Measurements from ENCODE around the gene CALB2. TPM values are rescaled to one million over a fixed set of nuclear protein-coding genes. Genes with fewer than 3 reads are reported as not detected.

CALB2 gene
- total and polyA plus RNA-seq, 2 donors (not counting 3 experiments of a cell fraction or from before 2014, with no cell fraction given) = not detected

DNA sequence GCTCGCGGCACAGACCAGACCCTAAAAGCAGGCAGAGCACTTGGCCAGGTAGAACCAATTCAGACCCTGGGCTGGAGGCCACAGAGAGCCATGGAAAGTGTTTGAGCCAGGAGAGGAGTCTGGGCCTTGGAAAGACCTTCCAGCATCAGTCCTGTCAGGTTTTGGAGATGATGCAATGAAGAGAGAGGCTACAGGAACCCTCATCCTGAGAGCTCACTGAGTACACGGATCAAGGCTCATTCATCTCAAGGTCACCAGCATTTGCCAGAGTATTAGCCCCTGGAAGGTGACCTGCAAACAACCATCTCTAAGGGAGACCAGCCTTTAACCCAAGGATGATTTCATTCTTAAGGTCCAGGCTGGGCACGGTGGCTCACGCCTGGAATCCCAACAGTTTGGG, 55.5 kb downstream of the CALB2 start:
- Histone ChIP-seq H3K27ac (ENCODE audit: insufficient read depth, low read depth, low read length) (no peak overlapping the region), H4K20me1 (replicated peaks; ENCODE audit: control insufficient read depth, extremely low read depth, insufficient read depth, low read length) (no peaks in the 10 kb centered on the region), H3K4me1 (ENCODE audit: control insufficient read depth, extremely low read depth, insufficient read depth, low read length) (no peaks in the 10 kb centered on the region), H2AFZ (ENCODE audit: low read depth, low read length) (no peak overlapping the region), H3K79me2 (ENCODE audit: control insufficient read depth, insufficient read depth, low read length) (no peaks in the 10 kb centered on the region), H3K9me1 (replicated peaks; ENCODE audit: control insufficient read depth, extremely low read depth, insufficient read depth, low read length) (no peaks in the 10 kb centered on the region), H3K4me3 (replicated peaks in 1 of 3; ENCODE audit: insufficient read depth in 1 of 3, low read depth in 1 of 3, low read length in 3 of 3) (no peak overlapping the region), H3K9ac (replicated peaks; ENCODE audit: extremely low read depth, insufficient read depth, low read length) (no peak overlapping the region), H3K27me3 (ENCODE audit: control insufficient read depth in 2 of 2, insufficient read depth in 2 of 2, low read length in 2 of 2) (no peaks in the 10 kb centered on the region), H3K4me2 (ENCODE audit: insufficient read depth, low read length) (no peak overlapping the region), H3K9me3 (replicated peaks; ENCODE audit: control insufficient read depth, insufficient read depth, low read length) (no peaks in the 10 kb centered on the region), H3K36me3 (ENCODE audit: control insufficient read depth in 2 of 2, extremely low read depth in 1 of 2, insufficient read depth in 2 of 2, low read length in 2 of 2) (no peaks in the 10 kb centered on the region)
- intact Hi-C loops (cut with micrococcal nuclease) (no loop called here), dilution Hi-C loops (cut with MboI; ENCODE audit: extremely low pct_ligation_motif_present, low sequenced_read_pairs) (no loop called here)
- DNase-seq (ENCODE audit: low read depth, low spot score) (no peak), FAIRE-seq (no peak)
- BruUV-seq (replicated peaks) = no TSS peak
- CTCF ChIA-PET = interaction anchor here (1.3 to 6.1 kb wide), 7 partner anchors 14 to 197 kb away, joined by 6 to 229 read pairs (median 22); no protein-coding TSS in a partner anchor
- POLR2A ChIA-PET = no interaction called here
- TF ChIP-seq POLR2A (IDR thresholded peaks at IDR 0.05; ENCODE audit: low read depth, low read length) (no peak), MYC (IDR thresholded peaks at IDR 0.05; ENCODE audit: low read depth, low read length) (no peak), JUN (IDR thresholded peaks at IDR 0.05; ENCODE audit: borderline replicate concordance, insufficient read depth, insufficient read length, low read depth) (no peak), GATA2 (IDR thresholded peaks at IDR 0.05; ENCODE audit: insufficient read depth, insufficient read length, low read depth, low read length) (no peak), MAX (IDR thresholded peaks at IDR 0.05; ENCODE audit: insufficient read depth, insufficient read length) (no peak), FOS (IDR thresholded peaks at IDR 0.05; ENCODE audit: borderline replicate concordance, insufficient read depth, low read length) (no peak), POLR2AphosphoS5 (IDR thresholded peaks at IDR 0.05; ENCODE audit: insufficient read depth, low read depth, low read length) (no peak), EZH2 (IDR thresholded peaks at IDR 0.05; ENCODE audit: borderline replicate concordance, low read depth, low read length, severe bottlenecking) (no peak)
- TF ChIP-seq, protein P1, sequence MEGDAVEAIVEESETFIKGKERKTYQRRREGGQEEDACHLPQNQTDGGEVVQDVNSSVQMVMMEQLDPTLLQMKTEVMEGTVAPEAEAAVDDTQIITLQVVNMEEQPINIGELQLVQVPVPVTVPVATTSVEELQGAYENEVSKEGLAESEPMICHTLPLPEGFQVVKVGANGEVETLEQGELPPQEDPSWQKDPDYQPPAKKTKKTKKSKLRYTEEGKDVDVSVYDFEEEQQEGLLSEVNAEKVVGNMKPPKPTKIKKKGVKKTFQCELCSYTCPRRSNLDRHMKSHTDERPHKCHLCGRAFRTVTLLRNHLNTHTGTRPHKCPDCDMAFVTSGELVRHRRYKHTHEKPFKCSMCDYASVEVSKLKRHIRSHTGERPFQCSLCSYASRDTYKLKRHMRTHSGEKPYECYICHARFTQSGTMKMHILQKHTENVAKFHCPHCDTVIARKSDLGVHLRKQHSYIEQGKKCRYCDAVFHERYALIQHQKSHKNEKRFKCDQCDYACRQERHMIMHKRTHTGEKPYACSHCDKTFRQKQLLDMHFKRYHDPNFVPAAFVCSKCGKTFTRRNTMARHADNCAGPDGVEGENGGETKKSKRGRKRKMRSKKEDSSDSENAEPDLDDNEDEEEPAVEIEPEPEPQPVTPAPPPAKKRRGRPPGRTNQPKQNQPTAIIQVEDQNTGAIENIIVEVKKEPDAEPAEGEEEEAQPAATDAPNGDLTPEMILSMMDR (IDR thresholded peaks at IDR 0.05; ENCODE audit: extremely low read depth in 1 of 2, insufficient read depth in 1 of 2, low read depth in 1 of 2, low read length in 2 of 2) = no peak
